GM18526 (cell line): ENCODE data around the gene EPS8L1.
A peak's percentile ranks its signal among the peaks of the same experiment; 100 is the strongest.

ENCODE experiments used
- POLR2A ChIP-seq: IDR thresholded peaks from 3 replicates; pipeline ENCODE4 v1.6.1; 2011; ENCODE audit not compliant: insufficient read length; ENCODE audit errors: extremely low read depth

Gene EPS8L1

GRCh38 chr19:55077106-55077505, 1.4 kb downstream of the EPS8L1 start:
- no peak for TF ChIP-seq POLR2A

- TF ChIP-seq POLR2A = no peak
Observed at GRCh38 chr19:55078996-55079395, 3.3 kb downstream of the EPS8L1 start.

- no peak for TF ChIP-seq POLR2A
Observed at GRCh38 chr19:55079400-55080038, 3.9 kb downstream of the EPS8L1 start.

GRCh38 chr19:55080121-55080967, 4.7 kb downstream of the EPS8L1 start:
- no peak for TF ChIP-seq POLR2A

GRCh38 chr19:55080968-55081769, 5.5 kb downstream of the EPS8L1 start:
- TF ChIP-seq POLR2A = peak; percentile 43

- TF ChIP-seq POLR2A = no peak
Observed at GRCh38 chr19:55081770-55082019, 6.0 kb downstream of the EPS8L1 start.

- no peak for TF ChIP-seq POLR2A
Observed at GRCh38 chr19:55082020-55082851, 6.6 kb downstream of the EPS8L1 start.

GRCh38 chr19:55083004-55083850, 7.6 kb downstream of the EPS8L1 start:
- no peak for TF ChIP-seq POLR2A

GRCh38 chr19:55084416-55084815, 8.7 kb downstream of the EPS8L1 start:
- TF ChIP-seq POLR2A = no peak

GRCh38 chr19:55085923-55086715, 10.4 kb downstream of the EPS8L1 start:
- no peak for TF ChIP-seq POLR2A

- TF ChIP-seq POLR2A = no peak
Observed at GRCh38 chr19:55086730-55087541, 11.3 kb downstream of the EPS8L1 start.

GRCh38 chr19:55087542-55087901, 11.9 kb downstream of the EPS8L1 start:
- TF ChIP-seq POLR2A = no peak

GRCh38 chr19:55088021-55088451, 12.4 kb downstream of the EPS8L1 start:
- no peak for TF ChIP-seq POLR2A
